ENCODE measurements around the gene MAPRE3.

MAPRE3 gene

GRCh38 chr2:27038631-27039339 lies 68.3 kb downstream of the MAPRE3 start:
- in situ Hi-C loops (cut with MboI; ENCODE audit: low sequenced_read_pairs), result no loop called here

GRCh38 chr2:27039426-27039825 lies 69.0 kb downstream of the MAPRE3 start:
- in situ Hi-C loops (cut with MboI; ENCODE audit: low sequenced_read_pairs), result no loop called here

- in situ Hi-C loops (cut with MboI; ENCODE audit: low sequenced_read_pairs), result no loop called here
Measured at GRCh38 chr2:27039871-27040270, 69.4 kb downstream of the MAPRE3 start.

GRCh38 chr2:27040282-27040681 lies 69.8 kb downstream of the MAPRE3 start:
- in situ Hi-C loops (cut with MboI; ENCODE audit: low sequenced_read_pairs), result no loop called here

- in situ Hi-C loops (cut with MboI; ENCODE audit: low sequenced_read_pairs), result no loop called here
Measured at GRCh38 chr2:27041752-27042151, 71.3 kb downstream of the MAPRE3 start.

GRCh38 chr2:27042159-27042661 lies 71.8 kb downstream of the MAPRE3 start:
- in situ Hi-C loops (cut with MboI; ENCODE audit: low sequenced_read_pairs), result no loop called here

- in situ Hi-C loops (cut with MboI; ENCODE audit: low sequenced_read_pairs), result no loop called here
Measured at GRCh38 chr2:27042985-27043634, 72.7 kb downstream of the MAPRE3 start.

GRCh38 chr2:27049422-27050280 lies 79.2 kb downstream of the MAPRE3 start:
- in situ Hi-C loops (cut with MboI; ENCODE audit: low sequenced_read_pairs), result no loop called here

GRCh38 chr2:27050281-27050995 lies 80.0 kb downstream of the MAPRE3 start:
- in situ Hi-C loops (cut with MboI; ENCODE audit: low sequenced_read_pairs), result no loop called here

- in situ Hi-C loops (cut with MboI; ENCODE audit: low sequenced_read_pairs), result no loop called here
Measured at GRCh38 chr2:27050996-27051901, 80.8 kb downstream of the MAPRE3 start, which contains the start of gene AGBL5. Gene AGBL5 (plus strand): TSS chr2:27051668. CDS start chr2:27052959, 1,291 bp downstream.

GRCh38 chr2:27051902-27052645 lies 81.6 kb downstream of the MAPRE3 start:
- in situ Hi-C loops (cut with MboI; ENCODE audit: low sequenced_read_pairs), result no loop called here

GRCh38 chr2:27053321-27053720 lies 82.9 kb downstream of the MAPRE3 start:
- in situ Hi-C loops (cut with MboI; ENCODE audit: low sequenced_read_pairs), result no loop called here

GRCh38 chr2:27053776-27054175 lies 83.3 kb downstream of the MAPRE3 start:
- in situ Hi-C loops (cut with MboI; ENCODE audit: low sequenced_read_pairs), result no loop called here

- in situ Hi-C loops (cut with MboI; ENCODE audit: low sequenced_read_pairs), result no loop called here
Measured at GRCh38 chr2:27054721-27055120, 84.3 kb downstream of the MAPRE3 start.

- in situ Hi-C loops (cut with MboI; ENCODE audit: low sequenced_read_pairs), result no loop called here
Measured at GRCh38 chr2:27057184-27057583, 86.7 kb downstream of the MAPRE3 start.

- in situ Hi-C loops (cut with MboI; ENCODE audit: low sequenced_read_pairs), result no loop called here
Measured at GRCh38 chr2:27058210-27058609, 87.8 kb downstream of the MAPRE3 start.

- in situ Hi-C loops (cut with MboI; ENCODE audit: low sequenced_read_pairs), result no loop called here
Measured at GRCh38 chr2:27059141-27059820, 88.8 kb downstream of the MAPRE3 start.

- in situ Hi-C loops (cut with MboI; ENCODE audit: low sequenced_read_pairs), result no loop called here
Measured at GRCh38 chr2:27060323-27060722, 89.9 kb downstream of the MAPRE3 start.
